Nephron (organoid): Measurements from ENCODE around the gene LAMB2.

Experiments
- H3K27ac Mint-ChIP-seq, 3 experiments: 2 replicates each; pipeline ENCODE4 v1.8.0; 2020; ENCODE audit warnings: mixed read lengths in 3 of 3, mild to moderate bottlenecking in 2 of 3, moderate library complexity in 1 of 3
- H3K27me3 Mint-ChIP-seq: 2 replicates; pipeline ENCODE4 v1.8.0; 2021; ENCODE audit warnings: low read depth, mild to moderate bottlenecking, moderate library complexity, mixed read lengths
- H3K36me3 Mint-ChIP-seq: 2 replicates; pipeline ENCODE4 v1.8.0; 2020; ENCODE audit warnings: low read depth, mixed read lengths
- H3K4me1 Mint-ChIP-seq: 2 replicates; pipeline ENCODE4 v1.8.0; 2020; ENCODE audit warnings: mixed read lengths
- H3K4me3 Mint-ChIP-seq, 3 experiments: 2 replicates each; pipeline ENCODE4 v1.8.0; 2020; ENCODE audit warnings: mild to moderate bottlenecking in 3 of 3, mixed read lengths in 3 of 3, moderate library complexity in 2 of 3
- H3K9me3 Mint-ChIP-seq: 2 replicates; pipeline ENCODE4 v1.8.0; 2020; ENCODE audit warnings: mixed read lengths
- TF ChIP-seq, protein P1 (sequence below), 3 experiments: fragments of 200-600 bp; sonication (generic); IDR thresholded peaks; one replicate each; pipeline ENCODE4 v1.5.0; 2021; ENCODE audit warnings: antibody characterized with exemption in 3 of 3; ENCODE audit not compliant: unreplicated experiment in 3 of 3

Gene LAMB2

DNA sequence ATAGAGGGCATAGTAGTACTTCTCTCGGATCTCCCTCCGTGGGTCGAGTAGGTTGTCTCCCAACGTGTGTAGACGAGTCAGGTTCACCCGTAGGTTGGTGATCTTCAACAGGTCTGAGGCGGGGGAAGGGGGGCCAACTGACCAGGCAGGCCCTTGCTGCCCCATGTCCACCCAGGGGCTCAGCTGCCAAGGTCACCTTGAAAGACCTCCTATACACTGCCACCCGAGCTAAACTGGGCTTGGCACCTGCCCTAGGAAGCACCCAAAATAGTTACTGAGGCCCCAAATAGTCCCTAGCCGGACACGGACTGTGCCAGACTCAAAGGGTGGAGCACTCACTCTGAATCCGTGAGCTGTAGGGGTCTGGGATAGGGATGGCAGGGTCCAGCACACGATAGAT is 1.8 kb downstream of the LAMB2 start:
- H3K27me3 Mint-ChIP-seq = no peaks in the 10 kb centered on the region
- H3K36me3 Mint-ChIP-seq = peaks cover 23% of the 10 kb centered on the region
- TF ChIP-seq, protein P1, sequence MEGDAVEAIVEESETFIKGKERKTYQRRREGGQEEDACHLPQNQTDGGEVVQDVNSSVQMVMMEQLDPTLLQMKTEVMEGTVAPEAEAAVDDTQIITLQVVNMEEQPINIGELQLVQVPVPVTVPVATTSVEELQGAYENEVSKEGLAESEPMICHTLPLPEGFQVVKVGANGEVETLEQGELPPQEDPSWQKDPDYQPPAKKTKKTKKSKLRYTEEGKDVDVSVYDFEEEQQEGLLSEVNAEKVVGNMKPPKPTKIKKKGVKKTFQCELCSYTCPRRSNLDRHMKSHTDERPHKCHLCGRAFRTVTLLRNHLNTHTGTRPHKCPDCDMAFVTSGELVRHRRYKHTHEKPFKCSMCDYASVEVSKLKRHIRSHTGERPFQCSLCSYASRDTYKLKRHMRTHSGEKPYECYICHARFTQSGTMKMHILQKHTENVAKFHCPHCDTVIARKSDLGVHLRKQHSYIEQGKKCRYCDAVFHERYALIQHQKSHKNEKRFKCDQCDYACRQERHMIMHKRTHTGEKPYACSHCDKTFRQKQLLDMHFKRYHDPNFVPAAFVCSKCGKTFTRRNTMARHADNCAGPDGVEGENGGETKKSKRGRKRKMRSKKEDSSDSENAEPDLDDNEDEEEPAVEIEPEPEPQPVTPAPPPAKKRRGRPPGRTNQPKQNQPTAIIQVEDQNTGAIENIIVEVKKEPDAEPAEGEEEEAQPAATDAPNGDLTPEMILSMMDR (IDR thresholded peaks at IDR 0.05; ENCODE audit: unreplicated experiment in 3 of 3) = no peak
- H3K9me3 Mint-ChIP-seq = no peaks in the 10 kb centered on the region
- H3K4me3 Mint-ChIP-seq = peak overlapping the region; percentile 98 to 99 (median 98)
- H3K27ac Mint-ChIP-seq = peak overlapping the region; percentile 13 to 77 (median 31)
- H3K4me1 Mint-ChIP-seq = peaks cover 19% of the 10 kb centered on the region

DNA sequence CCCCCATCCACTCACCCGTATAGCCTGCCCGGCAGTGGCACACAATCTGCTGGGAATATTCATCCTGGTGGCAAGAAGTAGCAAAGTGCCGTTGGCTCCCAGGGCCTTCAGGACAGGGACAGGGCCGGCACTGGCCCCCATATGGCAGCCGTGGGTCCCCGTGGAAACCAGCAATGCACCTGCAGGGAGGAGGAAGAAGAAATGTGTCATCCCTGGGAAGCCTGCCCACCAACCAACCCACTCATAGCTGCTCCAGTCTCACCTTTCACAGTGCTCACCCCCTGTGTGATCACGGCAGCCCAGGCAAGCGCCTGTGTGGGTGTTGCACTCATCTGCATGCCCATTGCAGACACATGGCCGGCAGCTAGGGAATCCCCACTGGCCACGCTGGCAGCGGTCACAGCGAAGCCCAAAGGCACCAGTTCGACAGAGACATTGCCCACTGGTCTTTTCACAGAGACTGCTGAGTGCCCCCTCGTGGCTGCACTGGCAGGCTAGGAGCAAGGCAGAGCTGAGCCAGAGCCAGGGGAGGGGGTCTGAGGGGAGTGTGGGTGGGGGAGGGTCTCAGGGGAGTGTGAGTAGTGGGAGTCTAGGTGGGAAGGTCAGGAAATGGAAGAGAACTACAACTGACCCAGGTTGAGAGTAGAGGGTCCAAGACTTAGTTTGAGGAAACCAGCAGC is 7.7 kb downstream of the LAMB2 start:
- TF ChIP-seq, protein P1 (IDR thresholded peaks at IDR 0.05; ENCODE audit: unreplicated experiment in 3 of 3) = no peak
- Mint-ChIP-seq H3K27me3 (no peaks in the 10 kb centered on the region), H3K4me1 (peaks cover 4% of the 10 kb centered on the region), H3K36me3 (peaks cover 35% of the 10 kb centered on the region), H3K4me3 (no peak overlapping the region), H3K9me3 (no peaks in the 10 kb centered on the region), H3K27ac (no peak overlapping the region)

DNA sequence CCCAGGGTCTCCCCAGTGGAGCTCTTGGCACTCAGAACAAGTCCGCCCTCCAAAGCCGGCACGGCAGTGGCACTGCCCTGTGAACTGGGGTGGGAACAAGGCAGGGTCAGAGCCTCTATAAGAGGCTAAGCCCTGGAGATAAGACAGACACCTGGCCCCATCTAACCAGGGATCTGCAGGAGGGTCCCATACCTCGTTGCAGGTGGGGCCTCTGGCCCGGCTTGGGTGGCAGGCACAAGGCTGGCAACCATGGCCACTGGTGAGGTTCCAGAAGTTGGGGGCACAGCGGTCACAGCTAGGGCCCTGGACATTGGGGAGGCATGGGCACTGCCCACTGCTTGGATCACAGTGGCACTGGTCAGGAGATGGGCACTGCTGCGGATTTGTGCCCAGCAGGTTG is 8.6 kb downstream of the LAMB2 start:
- TF ChIP-seq, protein P1 (IDR thresholded peaks at IDR 0.05; ENCODE audit: unreplicated experiment in 3 of 3) = no peak
- Mint-ChIP-seq H3K36me3 (peaks cover 29% of the 10 kb centered on the region), H3K27ac (no peak overlapping the region), H3K4me1 (no peaks in the 10 kb centered on the region), H3K9me3 (no peaks in the 10 kb centered on the region), H3K4me3 (no peak overlapping the region), H3K27me3 (no peaks in the 10 kb centered on the region)

GRCh38 chr3:49123687-49124086 is 9.2 kb downstream of the LAMB2 start:
- no peak overlapping the region for H3K4me3 Mint-ChIP-seq
- no peak overlapping the region for H3K27ac Mint-ChIP-seq
- no peaks in the 10 kb centered on the region for H3K9me3 Mint-ChIP-seq
- no peaks in the 10 kb centered on the region for H3K27me3 Mint-ChIP-seq
- TF ChIP-seq, protein P1 (IDR thresholded peaks at IDR 0.05; ENCODE audit: unreplicated experiment in 3 of 3) = no peak
- H3K36me3 Mint-ChIP-seq = peaks cover 29% of the 10 kb centered on the region
- no peaks in the 10 kb centered on the region for H3K4me1 Mint-ChIP-seq

DNA sequence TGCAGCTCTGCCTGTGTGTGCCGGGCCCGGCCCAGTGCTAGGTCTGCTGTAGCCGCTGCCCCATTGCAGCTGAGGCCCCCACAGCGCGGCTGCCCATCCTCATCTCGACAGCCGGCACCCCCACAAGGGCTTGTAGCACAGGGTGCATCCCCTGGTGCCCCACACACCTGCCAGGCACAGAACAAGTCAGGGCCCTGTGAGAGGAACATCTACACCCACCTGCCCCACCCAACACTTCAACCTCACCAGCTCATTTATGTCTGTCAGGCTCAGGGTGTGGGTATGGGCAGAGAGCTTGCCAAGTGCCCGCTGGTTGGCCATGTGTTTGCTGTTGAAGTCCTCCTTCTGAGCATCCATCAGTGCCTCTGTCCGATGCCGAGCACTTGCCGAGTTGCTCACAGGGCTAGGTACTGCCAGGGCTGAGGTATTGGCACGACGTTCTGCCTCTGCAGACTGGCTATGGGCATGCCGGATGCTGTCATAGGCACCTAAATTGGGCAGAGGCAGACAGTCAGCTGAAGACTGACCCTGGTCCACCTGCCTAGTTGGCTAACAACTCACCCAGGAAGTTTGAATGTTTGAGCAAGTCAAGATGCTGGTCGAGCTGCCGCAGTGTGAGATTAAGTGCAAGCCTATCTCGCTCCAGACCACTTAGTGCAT is 9.8 kb downstream of the LAMB2 start:
- Mint-ChIP-seq H3K27ac (no peak overlapping the region), H3K36me3 (peaks cover 28% of the 10 kb centered on the region), H3K9me3 (no peaks in the 10 kb centered on the region), H3K4me3 (no peak overlapping the region), H3K27me3 (no peaks in the 10 kb centered on the region), H3K4me1 (no peaks in the 10 kb centered on the region)
- TF ChIP-seq, protein P1 (IDR thresholded peaks at IDR 0.05; ENCODE audit: unreplicated experiment in 3 of 3) = no peak

DNA sequence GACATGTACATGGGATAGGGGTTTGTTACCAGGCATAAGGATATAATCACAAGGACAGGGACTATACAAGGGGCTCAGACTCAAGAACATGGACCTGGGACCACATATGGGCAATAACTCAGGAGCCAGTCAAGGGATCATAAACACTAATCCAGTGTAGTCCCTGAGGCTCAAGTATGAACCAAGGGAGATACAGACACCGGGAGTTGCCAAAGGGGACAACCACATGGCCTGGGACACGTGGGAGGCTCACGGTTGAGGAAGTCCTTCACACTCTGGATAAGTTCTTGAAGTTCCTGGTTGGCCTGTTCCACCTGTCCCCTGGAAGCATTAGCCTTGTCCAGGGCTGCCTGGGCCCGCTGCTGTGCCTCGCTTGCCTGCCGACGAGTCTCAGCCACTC is 10.4 kb downstream of the LAMB2 start:
- TF ChIP-seq, protein P1 (IDR thresholded peaks at IDR 0.05; ENCODE audit: unreplicated experiment in 3 of 3) = no peak
- Mint-ChIP-seq H3K9me3 (no peaks in the 10 kb centered on the region), H3K27ac (peak overlapping the region; percentile 18 to 97 (median 70)), H3K27me3 (no peaks in the 10 kb centered on the region), H3K4me1 (no peaks in the 10 kb centered on the region), H3K4me3 (peak overlapping the region; percentile 88 to 95 (median 93)), H3K36me3 (peaks cover 34% of the 10 kb centered on the region)
